Breast epithelium (tissue), 4 donors: ENCODE measurements around the gene NUDT9. TPM values are rescaled to one million over a fixed set of nuclear protein-coding genes. Genes with fewer than 3 reads are reported as not detected.
A peak's percentile ranks its signal among the peaks of the same experiment; 100 is the strongest.
"Not testable (repeated sequence)": the region's sequence is repeated elsewhere in the genome, so short reads cannot be mapped to it uniquely, and the experiment has no call there.

Source experiments
- DNase-seq, 2 donors: peaks; one replicate each; pipeline ENCODE4 v3.0.0-alpha.2; 2019; ENCODE audit warnings: low spot score in 2 of 2
- H3K27ac ChIP-seq, 2 donors: fragments of 200-600 bp; sonication (generic) in 1 of 2; one replicate each; pipeline ENCODE4 v1.5.1; 2016 to 2019; ENCODE audit warnings: mild to moderate bottlenecking in 1 of 2
- H3K27me3 ChIP-seq, 2 donors: fragments of 200-600 bp; sonication (generic) in 1 of 2; one replicate each; pipeline versions ENCODE4 v1.5.1 to v1.6.0; 2017 to 2019; ENCODE audit warnings: control low read depth in 1 of 2, mild to moderate bottlenecking in 1 of 2
- H3K36me3 ChIP-seq: fragments of 200-600 bp; one replicate; pipeline ENCODE4 v1.5.1; 2019
- H3K4me1 ChIP-seq, 2 donors: fragments of 200-600 bp; sonication (generic); one replicate each; pipeline ENCODE4 v1.5.1; 2016 to 2019; ENCODE audit warnings: control low read depth in 1 of 2
- H3K4me3 ChIP-seq, 3 donors: fragments of 200-600 bp; sonication (generic); 1 replicate in 2 of 3; 2 replicates in 1 of 3; pipeline ENCODE4 v1.5.1; 2016 to 2019; ENCODE audit warnings: mild to moderate bottlenecking in 3 of 3, moderate library complexity in 2 of 3
- H3K9me3 ChIP-seq, 2 donors: fragments of 200-600 bp; sonication (generic) in 1 of 2; one replicate each; pipeline ENCODE4 v1.5.1; 2016 to 2019; ENCODE audit warnings: control low read depth in 1 of 2
- POLR2A ChIP-seq: fragments of 450-650 bp; IDR thresholded peaks from one replicate; pipeline ENCODE4 v1.6.1; 2016; ENCODE audit warnings: antibody characterized with exemption, mild to moderate bottlenecking, moderate library complexity
- POLR2AphosphoS5 ChIP-seq, 3 donors: sonication (generic); formaldehyde crosslinking; IDR thresholded peaks; one replicate each; pipeline ENCODE4 v1.6.1; 2017; ENCODE audit warnings: antibody characterized with exemption in 3 of 3
- intact Hi-C: fragments of 100-400 bp; cut with DNase I; formaldehyde crosslinking; loops from one replicate; pipeline ENCODE4 v1.15.1; 2023; ENCODE audit warnings: low total_unique reads
- total RNA-seq, 3 donors: library from RNA; depleted of rRNA; stranded (reverse); fragments of >200 nt; gene quantifications; one replicate each; pipeline ENCODE4 v1.1.0, GENCODE V29; 2016
- TF ChIP-seq, protein P1 (sequence below), 3 donors: fragments of 450-650 bp; IDR thresholded peaks; one replicate each; pipeline ENCODE4 v1.5.1; 2016 to 2017; ENCODE audit warnings: antibody characterized with exemption in 3 of 3, mild to moderate bottlenecking in 3 of 3, moderate library complexity in 3 of 3

NUDT9 gene
- total RNA-seq, 3 donors from 2014 or later, result 20.5 to 38.8 (median 28.8) TPM

DNA sequence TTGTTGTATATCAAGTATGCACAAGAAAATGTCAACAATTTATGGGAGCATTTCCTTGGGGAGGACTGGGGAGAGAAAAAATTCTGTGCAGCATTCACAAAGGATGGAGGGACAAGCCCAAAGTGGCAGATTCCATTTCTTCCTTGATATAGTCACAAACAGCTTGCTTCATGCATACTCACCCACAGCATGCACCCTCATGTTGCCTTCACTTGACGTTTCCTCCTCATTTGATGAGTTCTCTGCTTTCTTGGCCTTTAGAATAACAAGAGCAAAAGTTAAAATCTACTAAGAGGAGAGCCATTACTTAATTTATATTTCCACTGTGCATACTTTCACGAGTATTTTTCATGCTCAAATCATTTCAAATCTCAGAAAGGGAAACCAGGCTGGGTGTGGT is 69.1 kb downstream of the NUDT9 start:
- Histone ChIP-seq H3K36me3 (no peaks in the 10 kb centered on the region), H3K27ac (no peak overlapping the region)
- intact Hi-C loops, result no loop called here

DNA sequence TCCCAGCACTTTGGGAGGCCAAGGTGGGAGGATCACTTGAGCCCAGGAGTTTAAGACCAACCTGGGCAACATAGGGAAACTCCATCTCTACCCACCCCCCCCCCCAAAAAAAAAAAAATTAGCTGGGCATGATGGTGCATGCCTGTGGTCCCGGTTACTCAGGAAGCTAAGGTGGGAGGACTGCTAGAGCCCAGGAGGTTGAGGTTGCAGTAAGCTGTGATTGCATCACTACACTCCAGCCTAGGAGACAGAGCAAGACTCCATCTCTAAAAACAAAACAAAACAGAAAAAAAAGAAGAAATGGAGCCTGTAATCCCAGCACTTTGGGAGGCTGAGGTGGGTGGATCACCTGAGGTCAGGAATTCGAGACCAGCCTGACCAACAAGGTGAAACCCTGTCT is 69.5 kb downstream of the NUDT9 start:
- intact Hi-C loops, H3K4me1 ChIP-seq, H3K27me3 ChIP-seq, H3K27ac ChIP-seq, DNase-seq, H3K36me3 ChIP-seq, H3K4me3 ChIP-seq, H3K9me3 ChIP-seq: not testable (repeated sequence)

More for the DNA sequence above, 69.1 kb downstream of the NUDT9 start:
- H3K27me3 ChIP-seq, result no peaks in the 10 kb centered on the region
- no peak for DNase-seq
- no peaks in the 10 kb centered on the region for H3K4me1 ChIP-seq
- TF ChIP-seq POLR2A, result no peak
- TF ChIP-seq, protein P1, sequence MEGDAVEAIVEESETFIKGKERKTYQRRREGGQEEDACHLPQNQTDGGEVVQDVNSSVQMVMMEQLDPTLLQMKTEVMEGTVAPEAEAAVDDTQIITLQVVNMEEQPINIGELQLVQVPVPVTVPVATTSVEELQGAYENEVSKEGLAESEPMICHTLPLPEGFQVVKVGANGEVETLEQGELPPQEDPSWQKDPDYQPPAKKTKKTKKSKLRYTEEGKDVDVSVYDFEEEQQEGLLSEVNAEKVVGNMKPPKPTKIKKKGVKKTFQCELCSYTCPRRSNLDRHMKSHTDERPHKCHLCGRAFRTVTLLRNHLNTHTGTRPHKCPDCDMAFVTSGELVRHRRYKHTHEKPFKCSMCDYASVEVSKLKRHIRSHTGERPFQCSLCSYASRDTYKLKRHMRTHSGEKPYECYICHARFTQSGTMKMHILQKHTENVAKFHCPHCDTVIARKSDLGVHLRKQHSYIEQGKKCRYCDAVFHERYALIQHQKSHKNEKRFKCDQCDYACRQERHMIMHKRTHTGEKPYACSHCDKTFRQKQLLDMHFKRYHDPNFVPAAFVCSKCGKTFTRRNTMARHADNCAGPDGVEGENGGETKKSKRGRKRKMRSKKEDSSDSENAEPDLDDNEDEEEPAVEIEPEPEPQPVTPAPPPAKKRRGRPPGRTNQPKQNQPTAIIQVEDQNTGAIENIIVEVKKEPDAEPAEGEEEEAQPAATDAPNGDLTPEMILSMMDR (IDR thresholded peaks at IDR 0.05), result no peak
- no peak for TF ChIP-seq POLR2AphosphoS5 (IDR thresholded peaks at IDR 0.05)
- H3K9me3 ChIP-seq, result no peaks in the 10 kb centered on the region
- H3K4me3 ChIP-seq, result no peak overlapping the region

DNA sequence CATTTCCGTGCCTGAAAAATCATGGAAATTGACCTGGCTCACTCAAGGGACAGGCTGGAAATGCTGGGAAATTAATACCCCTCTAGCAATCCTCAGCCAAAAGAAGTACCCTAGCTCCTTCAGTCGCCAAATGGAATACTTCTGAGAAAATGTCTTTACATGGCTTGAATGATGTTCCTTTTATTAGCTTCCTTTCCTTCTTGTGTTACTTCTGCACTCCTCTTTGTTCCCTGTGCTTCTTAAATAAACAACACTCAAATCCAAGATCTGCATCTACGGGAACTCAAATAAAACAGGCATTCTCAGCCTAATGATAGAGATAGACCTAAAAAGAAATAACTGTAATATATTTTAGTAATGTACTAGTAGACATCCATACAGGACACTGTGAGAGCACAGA is 70.7 kb downstream of the NUDT9 start:
- Histone ChIP-seq H3K27ac (peak overlapping the region; percentile 4 to 46), H3K36me3 (no peaks in the 10 kb centered on the region), H3K27me3 (no peaks in the 10 kb centered on the region), H3K9me3 (no peaks in the 10 kb centered on the region), H3K4me3 (no peak overlapping the region), H3K4me1 (no peaks in the 10 kb centered on the region)
- no peak for DNase-seq
- TF ChIP-seq POLR2A, result no peak
- intact Hi-C loops, result no loop called here

DNA sequence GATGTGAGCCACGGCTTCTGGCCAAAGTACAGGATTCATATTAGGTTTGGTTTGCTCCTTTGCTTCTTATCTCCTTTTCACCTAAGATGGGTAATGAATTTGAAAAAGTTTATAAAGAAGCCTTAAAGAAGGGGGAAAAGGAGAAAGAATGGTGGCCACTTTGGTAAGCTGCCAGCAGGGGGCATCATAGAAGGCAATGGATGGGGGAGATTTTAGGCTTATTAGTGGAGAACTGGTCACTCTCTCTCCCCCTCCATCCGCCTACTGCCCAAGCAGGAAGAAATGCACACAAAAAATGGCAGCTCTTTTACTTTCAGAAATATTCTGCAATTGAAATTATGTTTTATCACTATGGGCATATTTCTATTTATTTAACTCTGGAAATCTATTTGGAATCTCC is 74.8 kb downstream of the NUDT9 start:
- no peak overlapping the region for H3K27ac ChIP-seq
- H3K36me3 ChIP-seq, result no peaks in the 10 kb centered on the region

DNA sequence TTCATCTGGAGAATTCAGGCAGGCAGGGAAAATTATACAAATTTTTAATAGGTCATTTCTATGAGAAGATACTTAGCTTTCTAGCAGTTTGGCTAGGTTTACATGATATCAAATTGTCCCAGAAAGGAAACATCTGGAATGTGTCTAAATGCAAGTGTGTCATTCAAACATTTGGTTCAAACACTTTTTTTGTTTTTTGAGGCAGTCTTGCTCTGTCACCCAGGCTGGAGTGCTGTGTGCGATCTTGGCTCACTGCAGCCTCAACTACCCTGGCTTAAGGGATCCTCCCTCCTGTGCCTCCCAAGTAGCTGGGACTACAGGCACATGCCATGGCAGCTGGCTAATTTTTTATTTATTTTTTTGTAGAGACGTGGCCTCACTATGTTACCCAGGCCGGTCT is 75.2 kb downstream of the NUDT9 start:
- no peaks in the 10 kb centered on the region for H3K4me1 ChIP-seq
- intact Hi-C loops, result no loop called here
- no peak overlapping the region for H3K4me3 ChIP-seq
- TF ChIP-seq POLR2A, result no peak
- TF ChIP-seq POLR2AphosphoS5 (IDR thresholded peaks at IDR 0.05), result no peak
- TF ChIP-seq, protein P1 (IDR thresholded peaks at IDR 0.05), result no peak
- no peaks in the 10 kb centered on the region for H3K9me3 ChIP-seq
- H3K36me3 ChIP-seq, result no peaks in the 10 kb centered on the region
- no peaks in the 10 kb centered on the region for H3K27me3 ChIP-seq
- peak overlapping the region; percentile 12 to 57 for H3K27ac ChIP-seq
- no peak for DNase-seq

More for the DNA sequence above, 74.8 kb downstream of the NUDT9 start:
- Histone ChIP-seq H3K27me3 (no peaks in the 10 kb centered on the region), H3K4me1 (no peaks in the 10 kb centered on the region), H3K4me3 (no peak overlapping the region), H3K9me3 (no peaks in the 10 kb centered on the region)
- no peak for DNase-seq
- TF ChIP-seq POLR2AphosphoS5 (IDR thresholded peaks at IDR 0.05), result no peak
- TF ChIP-seq, protein P1 (IDR thresholded peaks at IDR 0.05), result no peak
- TF ChIP-seq POLR2A, result no peak
- intact Hi-C loops, result no loop called here

DNA sequence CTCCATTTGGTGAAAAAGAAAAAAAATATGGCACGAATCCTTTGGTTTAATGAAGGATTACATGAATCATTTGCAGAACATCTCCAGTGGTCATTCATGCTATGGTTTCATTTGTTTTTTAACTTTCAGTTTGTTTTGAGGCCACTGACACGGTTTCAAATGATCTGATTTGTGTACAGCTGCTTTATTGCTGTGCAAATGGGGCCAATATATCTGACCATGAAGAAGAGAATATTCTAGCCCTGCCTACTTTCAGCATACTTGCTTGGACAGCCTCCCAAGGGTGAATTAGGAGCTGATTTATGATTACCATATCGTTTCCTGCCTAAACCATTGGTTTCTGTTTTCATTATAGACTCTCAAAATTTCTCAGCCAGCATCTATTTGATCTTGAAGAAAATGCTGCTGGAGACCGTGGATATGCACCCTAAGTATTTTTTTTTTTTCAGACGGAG is 76.1 kb downstream of the NUDT9 start:
- no peak for TF ChIP-seq POLR2A
- TF ChIP-seq, protein P1 (IDR thresholded peaks at IDR 0.05), result no peak
- no peak for TF ChIP-seq POLR2AphosphoS5 (IDR thresholded peaks at IDR 0.05)
- H3K4me3 ChIP-seq, result peak overlapping the region in 2 of 3 donors; percentile 12 to 48
- H3K27me3 ChIP-seq, result no peaks in the 10 kb centered on the region
- no peaks in the 10 kb centered on the region for H3K36me3 ChIP-seq
- DNase-seq, result no peak
- peak overlapping the region; percentile 12 to 57 for H3K27ac ChIP-seq
- H3K9me3 ChIP-seq, result no peaks in the 10 kb centered on the region
- intact Hi-C loops, result no loop called here
- H3K4me1 ChIP-seq, result no peaks in the 10 kb centered on the region
